Esophagus muscularis mucosa (tissue), 4 donors: ENCODE measurements around the gene HES1.

Source experiments
- EP300 ChIP-seq: sonication (generic); formaldehyde crosslinking; IDR thresholded peaks from one replicate; pipeline ENCODE4 v1.6.1; 2017; ENCODE audit warnings: antibody characterized with exemption
- POLR2A ChIP-seq: fragments of 450-650 bp; IDR thresholded peaks from one replicate; pipeline ENCODE4 v1.6.1; 2017; ENCODE audit warnings: antibody characterized with exemption, moderate library complexity, mild to moderate bottlenecking, low read depth
- POLR2AphosphoS5 ChIP-seq, 2 donors: sonication (generic); formaldehyde crosslinking; IDR thresholded peaks; one replicate each; pipeline ENCODE4 v1.6.1; 2017; ENCODE audit warnings: antibody characterized with exemption in 2 of 2
- TF ChIP-seq, protein P1 (sequence below), 3 experiments: fragments of 200-600 bp in 2 of 3; fragments of 450-650 bp in 1 of 3; sonication (generic) in 2 of 3; IDR thresholded peaks; one replicate each; pipeline ENCODE4 v1.5.1; 2017 to 2019; ENCODE audit warnings: antibody characterized with exemption in 3 of 3, mild to moderate bottlenecking in 2 of 3, moderate library complexity in 1 of 3

DNA sequence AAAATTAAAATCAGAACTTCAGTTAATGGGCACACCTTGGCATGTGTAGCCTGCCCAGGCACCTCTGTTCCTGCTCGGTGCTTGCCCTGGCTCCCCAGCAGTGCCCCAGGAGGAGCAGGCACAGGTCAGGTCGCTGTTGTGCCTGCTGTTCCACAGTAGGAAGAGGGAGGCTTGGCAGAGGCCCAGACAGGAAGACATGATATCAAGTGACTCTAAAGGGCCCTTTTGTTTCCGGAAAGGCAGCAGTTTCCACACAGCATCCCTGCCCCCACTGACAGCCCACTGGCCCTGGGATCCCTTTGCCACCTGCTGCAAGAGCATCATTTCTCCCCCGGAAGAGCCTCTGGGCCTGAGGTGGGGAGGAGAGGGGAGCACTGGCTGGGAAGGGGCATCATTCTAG lies 40.5 kb upstream of the HES1 start:
- TF ChIP-seq EP300 (no peak), POLR2A (no peak), POLR2AphosphoS5 (IDR thresholded peaks at IDR 0.05) (no peak)
- TF ChIP-seq, protein P1, sequence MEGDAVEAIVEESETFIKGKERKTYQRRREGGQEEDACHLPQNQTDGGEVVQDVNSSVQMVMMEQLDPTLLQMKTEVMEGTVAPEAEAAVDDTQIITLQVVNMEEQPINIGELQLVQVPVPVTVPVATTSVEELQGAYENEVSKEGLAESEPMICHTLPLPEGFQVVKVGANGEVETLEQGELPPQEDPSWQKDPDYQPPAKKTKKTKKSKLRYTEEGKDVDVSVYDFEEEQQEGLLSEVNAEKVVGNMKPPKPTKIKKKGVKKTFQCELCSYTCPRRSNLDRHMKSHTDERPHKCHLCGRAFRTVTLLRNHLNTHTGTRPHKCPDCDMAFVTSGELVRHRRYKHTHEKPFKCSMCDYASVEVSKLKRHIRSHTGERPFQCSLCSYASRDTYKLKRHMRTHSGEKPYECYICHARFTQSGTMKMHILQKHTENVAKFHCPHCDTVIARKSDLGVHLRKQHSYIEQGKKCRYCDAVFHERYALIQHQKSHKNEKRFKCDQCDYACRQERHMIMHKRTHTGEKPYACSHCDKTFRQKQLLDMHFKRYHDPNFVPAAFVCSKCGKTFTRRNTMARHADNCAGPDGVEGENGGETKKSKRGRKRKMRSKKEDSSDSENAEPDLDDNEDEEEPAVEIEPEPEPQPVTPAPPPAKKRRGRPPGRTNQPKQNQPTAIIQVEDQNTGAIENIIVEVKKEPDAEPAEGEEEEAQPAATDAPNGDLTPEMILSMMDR (IDR thresholded peaks at IDR 0.05), result no peak
